ENCODE measurements around the gene CHI3L1. TPM values are rescaled to one million over a fixed set of nuclear protein-coding genes. Genes with fewer than 3 reads are reported as not detected.

CHI3L1 gene
- total RNA-seq, 4 donors from 2014 or later: 1.9 to 2.5 TPM; not detected in 2

- Histone ChIP-seq H3K27ac (no peak overlapping the region), H3K4me1 (no peaks in the 10 kb centered on the region), H3K36me3 (no peaks in the 10 kb centered on the region), H3K27me3 (no peaks in the 10 kb centered on the region), H3K4me3 (no peak overlapping the region), H3K9me3 (no peaks in the 10 kb centered on the region)
- no peak for DNase-seq
- TF ChIP-seq CTCF (IDR thresholded peaks at IDR 0.05) (no peak), POLR2A (IDR thresholded peaks at IDR 0.05) (no peak)
Measured at GRCh38 chr1:203137324-203137723, 49.2 kb downstream of the CHI3L1 start.

- no peak for DNase-seq
- no peaks in the 10 kb centered on the region for H3K9me3 ChIP-seq
- H3K27ac ChIP-seq: no peak overlapping the region
Measured at GRCh38 chr1:203136409-203137042, 50.0 kb downstream of the CHI3L1 start.

GRCh38 chr1:203135636-203136305, 50.7 kb downstream of the CHI3L1 start:
- no peaks in the 10 kb centered on the region for H3K9me3 ChIP-seq
- TF ChIP-seq CTCF (IDR thresholded peaks at IDR 0.05): no peak
- TF ChIP-seq POLR2A (IDR thresholded peaks at IDR 0.05): no peak
- no peak for DNase-seq
- H3K27me3 ChIP-seq: no peaks in the 10 kb centered on the region
- no peaks in the 10 kb centered on the region for H3K36me3 ChIP-seq
- H3K4me3 ChIP-seq: no peak overlapping the region
- no peak overlapping the region for H3K27ac ChIP-seq
- no peaks in the 10 kb centered on the region for H3K4me1 ChIP-seq

More at GRCh38 chr1:203136409-203137042, 50.0 kb downstream of the CHI3L1 start:
- no peak for TF ChIP-seq CTCF (IDR thresholded peaks at IDR 0.05)
- no peak for TF ChIP-seq POLR2A (IDR thresholded peaks at IDR 0.05)
- no peak overlapping the region for H3K4me3 ChIP-seq
- no peaks in the 10 kb centered on the region for H3K4me1 ChIP-seq
- H3K27me3 ChIP-seq: no peaks in the 10 kb centered on the region
- H3K36me3 ChIP-seq: no peaks in the 10 kb centered on the region

- TF ChIP-seq CTCF (IDR thresholded peaks at IDR 0.05): no peak
- H3K4me3 ChIP-seq: no peak overlapping the region
- H3K36me3 ChIP-seq: no peaks in the 10 kb centered on the region
- no peaks in the 10 kb centered on the region for H3K27me3 ChIP-seq
- peaks cover 0 to 5% (median 0%) of the 10 kb centered on the region in 4 donors for H3K4me1 ChIP-seq
- no peaks in the 10 kb centered on the region for H3K9me3 ChIP-seq
- DNase-seq: peak in 1 of 3 donors; percentile 51
- peak overlapping the region in 1 of 4 donors; percentile 57 for H3K27ac ChIP-seq
Measured at GRCh38 chr1:203133970-203134725, 52.4 kb downstream of the CHI3L1 start.

DNA sequence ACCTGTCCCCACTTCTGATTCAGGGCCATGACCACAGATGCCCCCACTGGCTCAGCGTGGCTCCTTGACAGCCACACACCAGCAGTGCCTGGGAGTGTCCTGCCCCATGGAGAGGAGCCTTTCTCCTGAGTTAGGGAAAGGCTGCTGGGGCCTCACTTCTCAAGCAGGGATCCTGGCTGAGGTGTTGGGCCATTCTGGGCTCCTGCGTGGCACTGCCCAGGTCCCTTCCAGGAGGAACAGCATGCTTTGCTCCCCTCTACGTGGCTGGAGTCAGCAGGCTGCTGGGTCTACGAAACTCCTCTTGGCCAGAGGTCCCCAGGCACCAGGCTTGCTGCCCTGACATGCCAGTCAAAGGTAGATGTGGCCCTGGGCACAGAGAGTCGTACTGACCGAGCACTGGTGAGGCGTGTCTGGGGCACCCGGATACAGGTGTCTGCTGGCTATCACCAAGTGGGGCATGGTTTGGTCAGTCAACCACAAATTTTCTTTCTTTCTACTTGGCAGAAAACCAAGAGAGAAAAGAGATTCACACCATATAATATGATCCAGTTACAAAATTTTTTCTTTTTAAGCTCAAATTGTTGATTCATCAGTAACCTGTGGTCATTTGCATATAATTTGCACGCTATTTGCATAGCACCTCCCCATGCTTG, 54.8 kb downstream of the CHI3L1 start:
- peak in 1 of 3 donors; percentile 33 for DNase-seq
- TF ChIP-seq CTCF (IDR thresholded peaks at IDR 0.05) (no peak), POLR2A (IDR thresholded peaks at IDR 0.05) (no peak)
- H3K27ac ChIP-seq: no peak overlapping the region
- H3K27me3 ChIP-seq: no peaks in the 10 kb centered on the region
- peaks cover 0 to 24% (median 0%) of the 10 kb centered on the region in 4 donors for H3K4me1 ChIP-seq
- no peak overlapping the region for H3K4me3 ChIP-seq
- no peaks in the 10 kb centered on the region for H3K9me3 ChIP-seq
- H3K36me3 ChIP-seq: no peaks in the 10 kb centered on the region
